ENCODE data around the gene NOTCH1. TPM values are rescaled to one million over a fixed set of nuclear protein-coding genes. Genes with fewer than 3 reads are reported as not detected.

The NOTCH1 gene
- total RNA-seq, 4 donors from 2014 or later = 19.6 to 35.4 (median 23.2) TPM

- TF ChIP-seq POLR2A (IDR thresholded peaks at IDR 0.05) = no peak
- no peak for TF ChIP-seq CTCF (IDR thresholded peaks at IDR 0.05)
Observed at GRCh38 chr9:136451221-136451877, 94.5 kb downstream of the NOTCH1 start.

GRCh38 chr9:136448655-136449054 lies 97.2 kb downstream of the NOTCH1 start:
- DNase-seq = no peak
- intact Hi-C loops (cut with DNase I) = no loop called here

More at GRCh38 chr9:136451221-136451877, 94.5 kb downstream of the NOTCH1 start:
- Histone ChIP-seq H3K36me3 (peaks cover 75 to 79% of the 10 kb centered on the region in 2 donors), H3K27ac (no peak overlapping the region), H3K9me3 (no peaks in the 10 kb centered on the region), H3K27me3 (no peaks in the 10 kb centered on the region), H3K4me1 (no peaks in the 10 kb centered on the region), H3K4me3 (replicated peaks in 1 of 3) (no peak overlapping the region)
- DNase-seq = no peak
- intact Hi-C loops (cut with DNase I) = no loop called here
- WGBS, 2 donors = 90 to 91% methylated on average over 18 to 24 of the region's 26 CpGs

GRCh38 chr9:136447173-136447778 lies 98.6 kb downstream of the NOTCH1 start:
- intact Hi-C loops (cut with DNase I) = no loop called here
- H3K27me3 ChIP-seq = no peaks in the 10 kb centered on the region
- WGBS, 2 donors = 96 to 97% methylated on average over 24 to 27 of the region's 27 CpGs
- no peak overlapping the region for H3K27ac ChIP-seq
- H3K4me1 ChIP-seq = no peaks in the 10 kb centered on the region
- H3K36me3 ChIP-seq = peaks cover 60 to 71% of the 10 kb centered on the region in 2 donors
- H3K9me3 ChIP-seq = no peaks in the 10 kb centered on the region
- no peak overlapping the region for H3K4me3 ChIP-seq (replicated peaks in 1 of 3)
- TF ChIP-seq CTCF (IDR thresholded peaks at IDR 0.05) (no peak), POLR2A (IDR thresholded peaks at IDR 0.05) (no peak)
- DNase-seq = no peak

More at GRCh38 chr9:136448655-136449054, 97.2 kb downstream of the NOTCH1 start:
- WGBS, 2 donors = 92 to 95% methylated on average over 3 of the region's 3 CpGs
- TF ChIP-seq POLR2A (IDR thresholded peaks at IDR 0.05) (no peak), CTCF (IDR thresholded peaks at IDR 0.05) (no peak)
- Histone ChIP-seq H3K36me3 (peaks cover 55 to 64% of the 10 kb centered on the region in 2 donors), H3K9me3 (no peaks in the 10 kb centered on the region), H3K4me3 (replicated peaks in 1 of 3) (no peak overlapping the region), H3K27ac (no peak overlapping the region), H3K27me3 (no peaks in the 10 kb centered on the region), H3K4me1 (no peaks in the 10 kb centered on the region)

DNA sequence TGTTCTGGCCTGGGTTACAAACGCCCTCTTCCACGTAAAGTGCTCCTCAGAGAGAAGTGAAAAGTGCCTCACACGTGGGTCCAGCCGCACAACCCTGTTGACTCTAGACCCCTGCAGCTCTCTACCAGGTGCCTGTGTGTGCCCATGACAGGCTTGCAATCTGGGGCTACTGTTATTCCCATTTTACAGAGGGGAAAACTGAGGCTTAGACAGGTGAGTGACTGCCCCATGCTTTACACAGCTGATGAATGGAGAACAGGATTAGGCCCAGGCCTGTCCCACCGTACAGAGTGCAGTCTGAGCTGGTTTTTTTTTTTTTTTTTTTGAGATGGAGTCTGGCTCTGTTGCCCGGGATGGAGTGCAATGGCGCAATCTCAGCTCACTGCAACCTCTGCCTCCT lies 100.0 kb downstream of the NOTCH1 start:
- no peaks in the 10 kb centered on the region for H3K9me3 ChIP-seq
- no peaks in the 10 kb centered on the region for H3K4me1 ChIP-seq
- no peak overlapping the region for H3K27ac ChIP-seq
- DNase-seq = no peak
- no peak overlapping the region for H3K4me3 ChIP-seq (replicated peaks in 1 of 3)
- TF ChIP-seq CTCF (IDR thresholded peaks at IDR 0.05) = no peak
- no peak for TF ChIP-seq POLR2A (IDR thresholded peaks at IDR 0.05)
- intact Hi-C loops (cut with DNase I) = no loop called here
- WGBS, 2 donors = 90 to 93% methylated on average over 7 of the region's 7 CpGs
- H3K27me3 ChIP-seq = no peaks in the 10 kb centered on the region
- peaks cover 49 to 76% of the 10 kb centered on the region in 2 donors for H3K36me3 ChIP-seq

Small RNA genes lying within 50 kb of the gene (microRNA-seq; reads per million reads assigned to microRNA genes)
- gene MIR4673 (not detected), gene MIR4674 (not detected)

Small RNA genes lying within 50 kb of the gene (small RNA-seq; reads per million reads assigned to genes)
- gene MIR4673 (not detected), gene MIR4674 (not detected)

Other genes starting within 250 kb of the NOTCH1 start
- 1 to 10 TPM; 5.2 to 9.1 (median 6.2) TPM for gene CCDC187, start 242.0 kb downstream of the NOTCH1 start, total RNA-seq
- 10 to 100 TPM in 3 of 4 donors, 1 to 10 TPM in 1; 5.9 to 18.1 (median 12.2) TPM for gene GPSM1, start 218.5 kb downstream of the NOTCH1 start, total RNA-seq
- gene DNLZ, start 182.3 kb downstream of the NOTCH1 start, total RNA-seq = 10 to 100 TPM; 16.2 to 58.4 (median 23.1) TPM
- 1 to 10 TPM in 1 of 4 donors, under 1 TPM in 3; 0.27 to 1.5 (median 0.74) TPM for gene CARD9, start 172.4 kb downstream of the NOTCH1 start, total RNA-seq
- gene SNAPC4, start 145.9 kb downstream of the NOTCH1 start, total RNA-seq = 1 to 10 TPM; 7.0 to 8.0 (median 7.5) TPM
- 10 to 100 TPM; 27.9 to 46.1 (median 33.9) TPM for gene ENTR1, start 135.4 kb downstream of the NOTCH1 start, total RNA-seq
- 10 to 100 TPM; 28.8 to 48.2 (median 39.0) TPM for gene PMPCA, start 135.4 kb downstream of the NOTCH1 start, total RNA-seq
- 10 to 100 TPM; 10.2 to 21.3 (median 13.4) TPM for gene INPP5E, start 106.2 kb downstream of the NOTCH1 start, total RNA-seq
- gene SEC16A, start 63.0 kb downstream of the NOTCH1 start, total RNA-seq = 10 to 100 TPM; 47.7 to 73.8 (median 62.5) TPM
- gene EGFL7, start 116.9 kb upstream of the NOTCH1 start, total RNA-seq = 100 to 1,000 TPM in 1 of 4 donors, 10 to 100 TPM in 3; 38.4 to 143 (median 81.6) TPM
- 10 to 100 TPM; 58.6 to 78.7 (median 72.0) TPM for gene AGPAT2, start 141.4 kb upstream of the NOTCH1 start, total RNA-seq
- 10 to 100 TPM; 19.4 to 23.6 (median 22.6) TPM for gene DIPK1B, start 166.5 kb upstream of the NOTCH1 start, total RNA-seq
- 10 to 100 TPM in 1 of 4 donors, 1 to 10 TPM in 3; 5.8 to 10.1 (median 7.1) TPM for gene LCN10, start 196.9 kb upstream of the NOTCH1 start, total RNA-seq
- gene LCN6, start 202.5 kb upstream of the NOTCH1 start, total RNA-seq = 10 to 100 TPM in 1 of 4 donors, 1 to 10 TPM in 3; 1.4 to 10.0 (median 4.5) TPM
- 1 to 10 TPM in 1 of 4 donors, under 1 TPM in 1, not detected in 2; 0.93 to 1.0 TPM for gene LCN8, start 212.2 kb upstream of the NOTCH1 start, total RNA-seq
- not detected for gene LCN15, start 218.5 kb upstream of the NOTCH1 start, total RNA-seq
- gene TMEM141, start 245.3 kb upstream of the NOTCH1 start, total RNA-seq = 100 to 1,000 TPM in 3 of 4 donors, 10 to 100 TPM in 1; 81.6 to 189 (median 141) TPM

All from thyroid gland (tissue), 4 donors.